ENCODE data around the gene TUB.

DNA sequence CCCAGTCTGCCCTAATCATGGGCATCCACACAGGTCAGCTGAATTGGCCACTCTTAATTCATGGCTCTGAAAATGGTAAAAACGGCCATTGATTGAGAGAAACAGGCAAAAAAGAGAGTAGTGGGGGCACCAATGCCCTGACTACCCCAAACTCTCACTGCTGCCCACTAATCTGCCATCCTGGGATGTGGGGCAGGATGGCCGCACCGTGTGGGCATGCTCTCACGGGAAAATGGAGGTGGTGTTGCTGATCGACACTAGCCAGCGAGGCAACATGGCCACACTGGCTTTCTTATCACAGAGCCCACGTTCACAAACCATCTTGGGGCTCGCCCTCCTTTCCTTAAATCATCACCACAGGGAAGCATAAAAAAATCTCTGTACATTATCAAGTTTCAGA is 11.2 kb upstream of the TUB start:
- TF ChIP-seq, protein P1, sequence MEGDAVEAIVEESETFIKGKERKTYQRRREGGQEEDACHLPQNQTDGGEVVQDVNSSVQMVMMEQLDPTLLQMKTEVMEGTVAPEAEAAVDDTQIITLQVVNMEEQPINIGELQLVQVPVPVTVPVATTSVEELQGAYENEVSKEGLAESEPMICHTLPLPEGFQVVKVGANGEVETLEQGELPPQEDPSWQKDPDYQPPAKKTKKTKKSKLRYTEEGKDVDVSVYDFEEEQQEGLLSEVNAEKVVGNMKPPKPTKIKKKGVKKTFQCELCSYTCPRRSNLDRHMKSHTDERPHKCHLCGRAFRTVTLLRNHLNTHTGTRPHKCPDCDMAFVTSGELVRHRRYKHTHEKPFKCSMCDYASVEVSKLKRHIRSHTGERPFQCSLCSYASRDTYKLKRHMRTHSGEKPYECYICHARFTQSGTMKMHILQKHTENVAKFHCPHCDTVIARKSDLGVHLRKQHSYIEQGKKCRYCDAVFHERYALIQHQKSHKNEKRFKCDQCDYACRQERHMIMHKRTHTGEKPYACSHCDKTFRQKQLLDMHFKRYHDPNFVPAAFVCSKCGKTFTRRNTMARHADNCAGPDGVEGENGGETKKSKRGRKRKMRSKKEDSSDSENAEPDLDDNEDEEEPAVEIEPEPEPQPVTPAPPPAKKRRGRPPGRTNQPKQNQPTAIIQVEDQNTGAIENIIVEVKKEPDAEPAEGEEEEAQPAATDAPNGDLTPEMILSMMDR (conservative IDR thresholded peaks at IDR 0.05 in 1 of 2, IDR thresholded peaks at IDR 0.05 in 1 of 2; ENCODE audit: low read depth in 1 of 2, low read length in 2 of 2) = no peak
- TF ChIP-seq EZH2 (IDR thresholded peaks at IDR 0.05; ENCODE audit: low read length, missing control alignments) = no peak

Data from fibroblast of lung (primary cell).